Measurements from ENCODE around the gene GPR146.

DNA sequence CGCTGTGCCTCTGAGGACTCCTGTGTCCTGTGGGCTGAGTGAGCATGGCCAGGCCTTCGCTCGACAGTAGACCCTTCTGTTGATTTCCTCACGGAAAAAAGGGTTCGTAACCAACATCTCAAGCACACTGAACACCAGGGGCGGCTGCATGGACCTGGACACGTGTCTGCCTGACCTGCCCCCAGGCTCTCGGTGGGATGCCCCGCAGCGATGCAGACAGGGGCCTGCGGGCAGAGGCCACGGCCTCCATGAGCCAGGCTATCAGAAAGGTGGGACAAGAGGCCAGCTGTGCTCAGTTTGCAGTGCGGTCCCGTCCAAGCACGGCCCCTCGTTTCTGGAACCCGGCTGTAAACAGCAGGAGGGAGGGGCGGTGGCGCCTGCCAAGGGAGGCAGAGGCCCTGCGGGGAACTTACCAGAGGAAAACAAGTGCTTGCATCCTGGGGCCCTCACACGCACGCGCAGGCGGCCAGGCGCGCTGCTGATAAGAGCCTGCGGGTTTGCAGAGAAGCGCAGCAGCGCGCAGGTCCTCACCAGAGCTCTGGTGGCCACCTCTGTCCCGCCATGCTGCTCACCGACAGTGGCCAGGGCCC is 10.6 kb downstream of the GPR146 start:
- TF ChIP-seq, protein P1, sequence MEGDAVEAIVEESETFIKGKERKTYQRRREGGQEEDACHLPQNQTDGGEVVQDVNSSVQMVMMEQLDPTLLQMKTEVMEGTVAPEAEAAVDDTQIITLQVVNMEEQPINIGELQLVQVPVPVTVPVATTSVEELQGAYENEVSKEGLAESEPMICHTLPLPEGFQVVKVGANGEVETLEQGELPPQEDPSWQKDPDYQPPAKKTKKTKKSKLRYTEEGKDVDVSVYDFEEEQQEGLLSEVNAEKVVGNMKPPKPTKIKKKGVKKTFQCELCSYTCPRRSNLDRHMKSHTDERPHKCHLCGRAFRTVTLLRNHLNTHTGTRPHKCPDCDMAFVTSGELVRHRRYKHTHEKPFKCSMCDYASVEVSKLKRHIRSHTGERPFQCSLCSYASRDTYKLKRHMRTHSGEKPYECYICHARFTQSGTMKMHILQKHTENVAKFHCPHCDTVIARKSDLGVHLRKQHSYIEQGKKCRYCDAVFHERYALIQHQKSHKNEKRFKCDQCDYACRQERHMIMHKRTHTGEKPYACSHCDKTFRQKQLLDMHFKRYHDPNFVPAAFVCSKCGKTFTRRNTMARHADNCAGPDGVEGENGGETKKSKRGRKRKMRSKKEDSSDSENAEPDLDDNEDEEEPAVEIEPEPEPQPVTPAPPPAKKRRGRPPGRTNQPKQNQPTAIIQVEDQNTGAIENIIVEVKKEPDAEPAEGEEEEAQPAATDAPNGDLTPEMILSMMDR (IDR thresholded peaks at IDR 0.05), result no peak
- TF ChIP-seq POLR2AphosphoS5 (IDR thresholded peaks at IDR 0.05), result peak; percentile 44 to 66

Data from esophagus muscularis mucosa (tissue), 3 donors.